Fibroblast of skin of abdomen (primary cell): ENCODE data around the gene GAB1.
A peak's percentile ranks its signal among the peaks of the same experiment; 100 is the strongest.

Source experiments
- DNase-seq: peaks from one replicate; pipeline ENCODE4 v3.0.0-alpha.2; 2013

GAB1 gene

DNA sequence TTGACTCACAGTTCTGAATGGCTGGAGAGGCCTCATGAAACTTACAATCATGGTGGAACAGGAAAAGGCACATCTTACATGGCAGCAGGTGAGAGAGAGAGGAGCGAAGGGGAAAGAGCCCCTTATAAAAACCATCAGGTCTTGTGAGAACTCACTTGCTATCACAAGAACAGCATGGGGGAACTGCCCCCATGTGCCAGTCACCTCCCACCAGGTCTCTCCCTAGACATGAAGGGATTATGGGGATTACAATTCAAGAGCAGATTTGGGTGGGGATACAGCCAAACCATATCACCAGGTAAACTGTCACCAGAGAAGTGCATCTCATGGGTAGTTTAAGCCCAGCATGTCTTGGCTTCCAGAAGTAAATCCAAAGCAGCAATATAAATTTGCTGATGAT lies 169.4 kb downstream of the GAB1 start:
- DNase-seq, result no peak

DNA sequence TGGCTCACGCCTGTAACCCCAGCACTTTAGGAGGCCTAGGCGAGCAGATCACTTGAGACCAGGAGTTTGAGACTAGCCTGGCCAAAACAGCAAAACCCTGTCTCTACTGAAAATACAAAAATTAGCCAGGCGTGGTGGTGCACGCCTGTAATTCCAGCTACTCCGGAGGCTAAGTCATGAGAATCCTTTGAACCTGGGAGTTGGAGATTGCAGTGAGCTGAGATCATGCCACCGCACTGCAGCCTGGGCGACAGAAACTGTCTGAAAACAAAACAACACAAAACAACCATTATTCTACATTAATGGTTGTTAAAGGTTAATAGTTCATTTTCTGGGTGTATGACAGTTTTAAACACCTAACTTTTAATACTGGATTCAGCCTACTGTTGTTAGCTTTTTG lies 175.2 kb downstream of the GAB1 start:
- DNase-seq, result no peak

DNA sequence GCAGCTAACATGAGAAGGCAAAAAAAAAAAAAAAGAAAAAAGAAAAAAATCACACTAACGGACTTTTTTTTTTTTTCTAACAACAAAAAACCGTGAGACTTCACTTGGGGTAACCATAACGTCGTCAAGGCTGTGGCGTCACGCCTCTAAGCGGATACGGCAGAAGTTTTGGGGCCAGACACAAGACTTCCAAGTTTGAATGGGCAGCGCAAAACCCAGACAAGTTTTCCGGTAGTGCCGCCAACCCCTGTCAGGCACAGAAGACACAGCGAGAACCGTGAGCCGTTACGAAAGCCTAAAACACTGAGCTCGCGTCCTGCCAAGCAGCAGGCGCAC lies 176.3 kb downstream of the GAB1 start:
- no peak for DNase-seq

DNA sequence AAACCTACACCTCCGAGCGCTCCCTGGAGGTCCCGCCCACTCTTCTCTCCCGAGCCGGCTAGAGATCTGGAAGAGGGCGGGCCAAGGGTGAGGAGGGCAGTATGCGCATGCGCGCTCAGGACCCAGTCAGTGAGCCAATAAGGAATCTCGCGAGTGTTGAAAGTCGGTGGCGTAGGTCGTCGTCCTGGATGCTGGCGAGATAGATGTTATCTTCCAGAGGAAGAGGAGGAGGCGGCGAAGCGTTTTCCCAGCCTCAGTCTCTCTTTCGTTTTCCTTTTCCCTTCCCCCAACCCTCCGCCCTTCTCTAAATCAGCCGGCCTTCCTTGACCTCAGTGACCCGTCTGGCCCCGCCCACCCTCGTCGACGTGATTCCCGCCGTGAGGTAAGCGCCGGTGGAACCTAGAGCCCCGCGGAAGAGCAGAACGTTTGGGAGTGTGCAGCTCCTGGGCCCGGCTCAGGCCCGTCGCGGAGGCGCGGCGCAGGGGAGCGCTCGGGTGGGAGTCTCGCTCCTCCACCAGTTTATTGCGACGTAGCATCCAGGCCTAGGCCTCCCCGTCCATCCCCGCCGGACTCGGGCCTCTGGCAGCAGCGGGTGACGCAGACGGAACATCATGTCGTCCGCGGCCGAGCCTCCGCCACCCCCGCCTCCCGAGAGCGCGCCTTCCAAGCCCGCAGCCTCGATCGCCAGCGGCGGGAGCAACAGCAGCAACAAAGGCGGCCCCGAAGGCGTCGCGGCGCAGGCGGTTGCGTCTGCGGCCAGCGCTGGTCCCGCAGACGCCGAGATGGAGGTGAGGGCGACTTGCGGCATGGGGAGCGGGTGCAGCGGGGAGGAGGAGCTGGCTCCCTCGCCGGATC lies 176.9 kb downstream of the GAB1 start, which contains the start of gene SMARCA5:
Gene SMARCA5 (plus strand): TSS at position 389 of the 855 bp plus-strand sequence. CDS start 223 bp downstream, at position 612.
- peak; percentile 98 for DNase-seq

DNA sequence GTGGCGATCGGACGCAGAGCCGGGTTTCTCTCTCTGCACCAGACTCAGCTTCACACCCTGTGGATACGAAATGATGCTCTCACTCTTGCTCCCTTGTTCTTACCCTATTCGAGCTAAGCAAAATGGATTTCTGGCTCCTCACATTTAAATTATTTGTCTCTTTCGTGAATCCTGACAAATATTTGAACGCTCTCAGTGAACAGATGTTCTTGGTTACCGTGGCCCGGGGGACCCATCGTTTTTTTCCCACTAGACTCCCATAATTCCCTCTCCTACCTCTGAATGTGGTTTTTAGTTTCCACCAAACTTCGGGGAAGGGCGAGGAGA lies 177.5 kb downstream of the GAB1 start:
- DNase-seq, result no peak

DNA sequence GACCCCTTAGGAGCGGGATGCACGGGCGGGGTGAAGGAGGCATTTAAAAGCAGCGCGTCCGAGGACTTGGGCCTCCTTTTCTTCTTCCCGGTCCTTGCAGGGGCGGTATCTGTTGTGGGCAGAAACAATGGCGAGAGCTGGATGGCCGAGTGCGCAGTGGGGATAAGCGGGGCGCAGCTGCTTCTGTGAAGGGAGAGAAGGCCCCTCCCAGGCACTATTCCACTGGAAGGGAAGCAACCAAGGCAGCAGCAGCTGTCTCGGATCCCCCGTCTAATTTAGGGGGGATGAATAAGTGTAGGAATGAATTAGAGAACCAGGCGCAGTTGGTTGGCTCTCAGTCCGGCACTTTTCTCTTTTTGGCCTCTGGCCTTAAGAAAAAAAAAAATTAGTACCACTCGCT lies 177.8 kb downstream of the GAB1 start:
- DNase-seq, result peak; percentile 48

DNA sequence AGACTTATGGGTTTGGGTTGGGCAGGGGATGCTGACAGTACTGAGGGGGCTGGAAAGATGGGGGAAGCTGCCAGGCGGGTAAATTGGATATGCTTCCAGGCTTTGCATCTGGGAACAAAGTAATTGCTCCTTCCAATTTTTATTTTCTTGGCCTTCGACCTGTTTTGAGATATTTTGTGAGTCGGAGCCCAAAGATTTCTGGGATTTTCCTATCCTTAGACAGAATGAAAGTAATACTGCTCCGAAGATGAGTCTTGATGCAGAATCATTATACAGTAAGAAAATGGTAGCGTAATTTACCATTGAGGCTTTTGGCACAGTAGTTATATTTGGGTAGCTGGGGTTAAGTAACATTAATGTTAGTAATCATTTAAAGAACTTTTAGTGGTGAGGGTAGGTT lies 178.2 kb downstream of the GAB1 start:
- no peak for DNase-seq

DNA sequence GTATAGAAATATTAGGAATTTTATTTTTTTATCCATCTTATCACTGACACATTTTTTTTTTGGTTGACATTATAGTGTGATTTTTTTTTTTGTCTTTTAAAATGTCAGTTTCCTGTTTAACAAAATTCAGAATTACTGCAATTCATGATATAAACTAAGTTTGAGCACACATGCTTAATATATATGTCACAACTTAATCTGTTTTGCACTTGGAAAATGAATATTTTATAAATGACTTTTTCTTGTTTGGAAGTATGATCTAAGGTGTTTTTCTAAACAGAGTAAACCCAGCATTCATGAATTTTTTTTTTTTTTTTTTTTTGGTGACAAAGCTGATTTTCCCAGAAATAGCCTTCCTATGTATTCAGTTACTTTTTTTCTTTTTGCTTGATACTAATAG lies 179.2 kb downstream of the GAB1 start:
- DNase-seq, result no peak

DNA sequence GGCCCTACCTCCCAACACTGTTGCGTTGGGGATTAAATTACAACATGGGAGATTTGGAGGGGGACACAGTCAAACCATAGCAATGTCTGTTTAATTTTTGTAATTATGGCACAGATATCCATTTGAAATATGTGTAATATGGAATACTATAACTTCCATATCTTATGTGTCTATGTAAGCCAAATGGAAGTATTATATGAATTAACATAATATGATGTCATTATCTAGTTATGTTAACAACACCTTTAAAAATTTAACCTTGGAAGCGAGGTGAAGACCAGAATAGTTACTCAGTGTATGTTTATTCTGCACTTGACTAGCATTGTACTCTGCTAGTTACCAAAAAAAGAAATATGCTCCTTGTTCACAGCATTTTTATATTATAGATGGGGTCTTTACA lies 181.1 kb downstream of the GAB1 start:
- no peak for DNase-seq
